PC-3 (cell line): ENCODE results near the gene ARG1. TPM values are rescaled to one million over a fixed set of nuclear protein-coding genes. Genes with fewer than 3 reads are reported as not detected.
A peak's percentile ranks its signal among the peaks of the same experiment; 100 is the strongest.

Experiments
- ATAC-seq: fragments of 200-7000 bp; cut with Tn5 transposase; 2 replicates; pipeline ENCODE4 v1.9.1; 2020; ENCODE audit warnings: mild to moderate bottlenecking, moderate library complexity
- BruUV-seq: library from RNA; stranded (reverse); fragments of 400-500 nt; replicated peaks from 2 replicates; lab custom pipeline; 2021; lab: Mats Ljungman, UMichigan
- CTCF ChIA-PET: fragments of 300-600 bp; sonication (Branson Sonifier 250); formaldehyde crosslinking; loops from one replicate; lab custom pipeline; 2022; ENCODE audit warnings: antibody characterized with exemption; lab: Charles Lee
- POLR2A ChIA-PET: fragments of 300-600 bp; sonication (Branson Sonifier 250); formaldehyde crosslinking; loops from one replicate; lab custom pipeline; 2022; ENCODE audit warnings: antibody characterized with exemption; ENCODE audit not compliant: unreplicated experiment; lab: Charles Lee
- DNase-seq: peaks from one replicate; pipeline ENCODE4 v3.0.0-alpha.2; 2015
- H2AFZ ChIP-seq: fragments of 300-600 bp; sonication (generic); 2 replicates; pipeline ENCODE4 v1.6.0; 2016; ENCODE audit warnings: antibody characterized with exemption, low read length
- H3F3A ChIP-seq: fragments of 300-600 bp; sonication (generic); one replicate; pipeline ENCODE4 v1.6.0; 2017; ENCODE audit warnings: antibody characterized with exemption, low read length, control low read depth, mild to moderate bottlenecking; ENCODE audit not compliant: unreplicated experiment
- H3K27ac ChIP-seq: fragments of 300-600 bp; sonication (generic); 2 replicates; pipeline ENCODE4 v1.5.1; 2016; ENCODE audit warnings: mild to moderate bottlenecking, low read length
- H3K27me3 ChIP-seq: fragments of 300-600 bp; sonication (generic); 2 replicates; pipeline ENCODE4 v1.6.1; 2016; ENCODE audit warnings: low read length, mixed read lengths
- H3K36me3 ChIP-seq: fragments of 300-600 bp; sonication (generic); 2 replicates; pipeline ENCODE4 v1.6.1; 2016; ENCODE audit warnings: low read depth, mixed run types, low read length, mixed read lengths
- H3K4me1 ChIP-seq: fragments of 300-600 bp; sonication (generic); 2 replicates; pipeline ENCODE4 v1.5.1; 2016; ENCODE audit warnings: low read length; ENCODE audit not compliant: insufficient read depth
- H3K4me2 ChIP-seq: fragments of 300-600 bp; sonication (generic); 2 replicates; pipeline ENCODE4 v1.6.0; 2016; ENCODE audit warnings: low read length
- H3K4me3 ChIP-seq: fragments of 300-600 bp; sonication (generic); 2 replicates; pipeline ENCODE4 v1.5.1; 2016; ENCODE audit warnings: mild to moderate bottlenecking, low read length, mixed read lengths
- H3K79me2 ChIP-seq: fragments of 300-600 bp; sonication (generic); 2 replicates; pipeline ENCODE4 v1.6.1; 2017; ENCODE audit warnings: low read length, mixed read lengths
- H3K9ac ChIP-seq: fragments of 300-600 bp; sonication (generic); 2 replicates; pipeline ENCODE4 v1.6.0; 2016; ENCODE audit warnings: mild to moderate bottlenecking, low read length
- H3K9me2 ChIP-seq: fragments of 300-600 bp; sonication (generic); replicated peaks from 2 replicates; pipeline ENCODE4 v1.6.1; 2016; ENCODE audit warnings: mixed run types, low read length, mixed read lengths
- H3K9me3 ChIP-seq: fragments of 300-600 bp; sonication (generic); 2 replicates; pipeline ENCODE4 v1.6.1; 2016; ENCODE audit warnings: low read length, mixed read lengths
- H4K20me1 ChIP-seq: fragments of 300-600 bp; sonication (generic); 2 replicates; pipeline ENCODE4 v1.6.1; 2016; ENCODE audit warnings: low read length, mixed read lengths
- CTCF ChIP-seq: fragments of 300-600 bp; sonication (generic); conservative IDR thresholded peaks from 2 replicates; pipeline ENCODE4 v1.5.1; 2017; ENCODE audit warnings: antibody characterized with exemption, low read depth, mild to moderate bottlenecking, low read length
- EZH2 ChIP-seq: fragments of 300-600 bp; sonication (generic); IDR thresholded peaks from one replicate; pipeline ENCODE4 v1.6.1; 2017; ENCODE audit warnings: antibody characterized with exemption, mild to moderate bottlenecking, low read length; ENCODE audit not compliant: unreplicated experiment
- EZH2phosphoT487 ChIP-seq: fragments of 300-600 bp; sonication (generic); IDR thresholded peaks from 2 replicates; pipeline ENCODE4 v1.6.1; 2018; ENCODE audit warnings: mild to moderate bottlenecking, antibody characterized with exemption, low read length, borderline replicate concordance
- intact Hi-C: fragments of 100-400 bp; cut with micrococcal nuclease; formaldehyde crosslinking; loops from 2 replicates; pipeline ENCODE4 v1.9.0; 2023
- total RNA-seq: library from RNA; depleted of rRNA; stranded (reverse); fragments of >200 nt; gene quantifications from 2 replicates; pipeline ENCODE4 v1.2.3, GENCODE V29; 2014

ARG1 gene
- total RNA-seq, 1 experiment from 2014 or later, result not detected

- peak within 1 kb of the TSS; percentile 90 for H2AFZ ChIP-seq
- POLR2A ChIA-PET, result interaction anchor here (0.6 to 0.7 kb wide), 4 partner anchors 216 to 1040 kb away, joined by 3 to 4 read pairs (median 3); no protein-coding TSS in a partner anchor
- no peaks in the 10 kb centered on the region for H4K20me1 ChIP-seq
- ATAC-seq (peak; percentile 92), DNase-seq (peak; percentile 90)
- peak within 1 kb of the TSS; percentile 63 for H3K27ac ChIP-seq
- peaks cover 39% of the 10 kb centered on the region for H3K4me1 ChIP-seq
- H3K4me3 ChIP-seq, result peak within 1 kb of the TSS; percentile 98
- TF ChIP-seq CTCF (peak; percentile 93), EZH2 (no peak)
- TSS peak; percentile 57 for BruUV-seq
- H3K27me3 ChIP-seq, result no peaks in the 10 kb centered on the region
- peaks cover 4% of the 10 kb centered on the region for H3F3A ChIP-seq
- intact Hi-C loops, result loop anchor here (2.0 kb wide), 1 partner anchor 25 kb away; no protein-coding TSS in a partner anchor
- H3K9me3 ChIP-seq, result no peaks in the 10 kb centered on the region
- H3K9ac ChIP-seq, result peak within 1 kb of the TSS; percentile 89
- H3K9me2 ChIP-seq, result no peaks in the 10 kb centered on the region
- H3K79me2 ChIP-seq, result peaks cover 17% of the 10 kb centered on the region
- CTCF ChIA-PET, result interaction anchor here (0.6 to 1.2 kb wide), 2 partner anchors 25 to 108 kb away, joined by 3 to 6 read pairs; no protein-coding TSS in a partner anchor
- H3K36me3 ChIP-seq, result peaks cover 5% of the 10 kb centered on the region; the same call in 1 of the 2 replicates
- peak within 1 kb of the TSS; percentile 74 for H3K4me2 ChIP-seq
Measured at GRCh38 chr6:131627724-131628682, 55.0 kb downstream of the ARG1 start, which contains the start of gene MED23. Gene MED23 (minus strand): TSS chr6:131628242. CDS start chr6:131628049, 193 bp downstream.

GRCh38 chr6:131628726-131629125 is 55.7 kb downstream of the ARG1 start:
- Histone ChIP-seq H4K20me1 (no peaks in the 10 kb centered on the region), H3K79me2 (peaks cover 17% of the 10 kb centered on the region), H3F3A (peaks cover 4% of the 10 kb centered on the region), H3K4me3 (peak overlapping the region; percentile 48; the same call in 1 of the 2 replicates), H3K9me3 (no peaks in the 10 kb centered on the region), H2AFZ (peak overlapping the region; percentile 76), H3K27ac (peak overlapping the region; percentile 20; the same call in 1 of the 2 replicates), H3K4me2 (peak overlapping the region; percentile 72), H3K9ac (no peak overlapping the region), H3K27me3 (no peaks in the 10 kb centered on the region), H3K9me2 (no peaks in the 10 kb centered on the region), H3K4me1 (peaks cover 39% of the 10 kb centered on the region), H3K36me3 (peaks cover 5% of the 10 kb centered on the region; the same call in 1 of the 2 replicates)
- DNase-seq, result no peak
- CTCF ChIA-PET, result no interaction called here
- ATAC-seq, result no peak
- TF ChIP-seq EZH2 (no peak), EZH2phosphoT487 (no peak), CTCF (no peak)
- no TSS peak for BruUV-seq
- intact Hi-C loops, result loop anchor here (2.0 kb wide), 1 partner anchor 24 kb away; no protein-coding TSS in a partner anchor
- POLR2A ChIA-PET, result interaction anchor here (0.6 to 0.7 kb wide), 3 partner anchors 582 to 1041 kb away, joined by 3 to 4 read pairs (median 3); no protein-coding TSS in a partner anchor
